ENCODE results near the gene UBXN6.

Gene UBXN6

DNA sequence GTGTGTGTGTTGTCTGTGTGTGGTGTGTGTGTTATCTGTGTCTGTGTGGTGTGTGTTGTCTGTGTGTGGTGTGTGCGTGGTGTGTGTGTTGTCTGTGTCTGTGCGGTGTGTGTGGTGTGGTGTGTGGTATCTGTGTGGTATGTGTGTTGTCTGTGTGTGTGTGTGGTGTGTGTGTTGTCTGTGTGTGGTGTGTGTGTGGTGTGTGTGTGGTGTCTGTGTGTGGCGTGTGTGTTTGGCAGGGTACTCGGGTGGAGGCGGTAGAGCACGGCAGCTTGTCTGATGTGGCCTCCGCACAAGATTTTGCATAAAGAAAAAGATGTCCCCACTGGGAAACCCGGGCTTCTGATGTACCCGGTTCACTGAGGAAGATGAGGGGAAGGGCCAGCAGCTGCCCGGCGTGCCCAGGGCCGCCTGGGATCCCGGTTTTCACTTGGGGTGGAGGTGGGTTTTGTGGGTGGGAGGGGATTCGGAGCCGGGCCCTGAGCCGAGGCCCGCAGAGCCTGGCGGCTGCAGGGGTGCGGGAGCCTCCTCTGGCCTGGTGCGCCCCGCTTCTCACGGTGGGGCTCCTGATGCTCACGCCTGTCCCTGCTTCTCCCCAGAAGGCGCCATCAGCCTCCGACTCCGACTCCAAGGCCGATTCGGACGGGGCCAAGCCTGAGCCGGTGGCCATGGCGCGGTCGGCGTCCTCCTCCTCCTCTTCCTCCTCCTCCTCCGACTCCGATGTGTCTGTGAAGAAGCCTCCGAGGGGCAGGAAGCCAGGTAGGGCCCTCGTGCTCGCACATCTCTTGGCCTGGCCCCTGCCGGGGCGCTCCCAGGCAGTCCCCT, 35.7 kb upstream of the UBXN6 start:
- DNase-seq: no peak

DNA sequence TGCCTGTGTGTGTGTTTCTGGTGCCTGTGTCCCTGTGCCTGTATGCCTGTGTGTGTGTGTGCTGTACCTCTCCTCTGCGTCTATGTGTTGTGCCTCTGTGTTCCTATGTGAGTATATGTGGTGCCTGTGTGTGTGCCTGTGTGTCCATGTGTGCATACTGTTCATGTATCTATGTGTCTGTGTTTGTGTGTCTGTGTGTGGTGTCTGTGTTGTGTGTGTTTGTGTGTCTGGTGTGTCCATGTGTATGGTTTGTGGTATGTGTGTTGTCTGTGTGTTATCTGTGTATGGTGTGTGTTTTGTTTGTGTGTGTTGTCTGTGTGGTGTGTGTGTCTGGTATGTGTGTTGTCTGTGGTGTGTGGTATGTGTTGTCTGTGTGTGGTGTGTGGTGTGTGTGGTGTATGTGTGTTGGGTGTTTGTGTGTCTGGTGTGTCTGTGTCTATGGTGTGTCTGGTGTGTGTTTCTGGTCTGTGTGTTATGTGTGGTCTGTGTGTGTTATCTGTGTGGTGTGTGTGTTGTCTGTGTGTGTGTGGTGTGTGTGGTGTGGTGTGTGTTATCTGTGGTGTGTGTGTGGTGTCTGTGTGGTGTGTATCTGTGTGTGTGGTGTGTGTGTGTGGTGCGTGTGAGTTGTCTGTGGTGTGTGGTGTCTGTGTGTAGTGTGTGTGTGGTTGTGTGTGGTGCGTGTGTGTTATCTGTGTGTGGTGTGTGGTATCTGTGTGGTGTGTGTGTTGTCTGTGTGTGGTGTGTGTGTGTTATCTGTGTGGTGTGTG, 34.9 kb upstream of the UBXN6 start:
- no peak for DNase-seq

DNA sequence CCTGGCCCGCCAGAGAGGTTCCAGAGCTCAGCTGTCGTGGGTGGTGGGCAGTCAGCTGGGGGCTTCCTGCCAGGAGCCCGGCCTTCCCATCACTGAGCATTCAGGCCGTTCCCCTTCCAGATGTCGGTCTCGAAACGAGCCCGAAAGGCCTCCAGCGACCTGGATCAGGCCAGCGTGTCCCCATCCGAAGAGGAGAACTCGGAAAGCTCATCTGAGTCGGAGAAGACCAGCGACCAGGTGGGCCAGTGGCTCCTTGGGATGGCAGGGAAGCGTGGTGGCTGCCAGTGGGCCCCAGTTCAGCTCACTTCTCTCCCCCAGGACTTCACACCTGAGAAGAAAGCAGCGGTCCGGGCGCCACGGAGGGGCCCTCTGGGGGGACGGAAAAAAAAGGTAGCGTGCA, 33.9 kb upstream of the UBXN6 start:
- DNase-seq: no peak

DNA sequence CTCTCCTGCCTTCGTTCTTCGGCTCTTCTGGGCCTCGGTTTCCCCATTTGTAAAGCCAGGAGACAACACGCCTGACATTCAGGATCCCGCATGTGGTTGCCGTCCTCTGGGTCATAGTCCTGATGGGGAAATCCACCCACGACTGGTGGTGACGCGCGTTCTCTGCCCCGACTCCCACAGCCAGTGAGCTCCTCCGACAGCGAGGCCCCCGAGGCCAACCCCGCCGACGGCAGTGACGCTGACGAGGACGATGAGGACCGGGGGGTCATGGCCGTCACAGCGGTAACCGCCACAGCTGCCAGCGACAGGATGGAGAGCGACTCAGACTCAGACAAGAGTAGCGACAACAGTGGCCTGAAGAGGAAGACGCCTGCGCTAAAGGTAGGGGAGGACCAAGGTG, 30.9 kb upstream of the UBXN6 start:
- no peak for DNase-seq

DNA sequence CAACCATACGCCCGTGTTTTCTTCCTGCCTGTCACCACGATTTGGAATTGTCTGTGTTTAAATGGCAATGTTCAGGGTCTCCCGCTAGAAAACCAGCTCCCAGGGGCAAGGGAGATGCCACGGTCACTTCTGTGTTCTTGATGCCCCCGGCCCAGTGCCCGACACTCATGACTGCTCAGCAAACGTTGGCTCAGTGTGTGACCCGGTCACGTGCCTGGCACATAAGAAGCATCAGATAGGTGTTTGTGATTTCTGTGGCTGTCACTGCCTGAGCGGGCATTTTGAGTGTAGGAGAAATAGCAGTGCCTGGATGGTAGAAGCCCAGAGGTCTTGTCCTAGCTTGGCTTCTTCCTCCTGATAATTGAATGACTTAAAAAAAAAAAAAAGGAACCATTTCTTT, 30.0 kb upstream of the UBXN6 start:
- no peak for DNase-seq

DNA sequence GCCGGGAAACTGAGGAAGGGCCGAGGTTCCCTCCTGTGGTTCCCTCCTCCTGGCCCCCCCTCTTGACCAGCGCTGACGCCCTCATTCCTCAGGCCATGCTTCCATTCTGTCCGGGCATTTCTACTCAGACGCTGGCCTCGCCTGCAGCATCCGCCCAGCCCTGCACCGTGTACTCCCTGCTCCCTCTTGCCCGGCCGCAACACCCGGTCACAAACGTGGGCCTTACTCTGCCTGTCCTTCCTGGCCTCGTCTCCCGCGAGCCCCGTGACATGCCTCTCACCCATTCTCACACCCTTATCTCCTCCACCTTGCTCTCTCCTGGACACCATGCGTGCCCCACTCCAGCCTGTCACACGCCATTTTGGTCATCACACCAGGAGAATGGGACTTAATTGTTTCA, 25.8 kb upstream of the UBXN6 start:
- DNase-seq: no peak

DNA sequence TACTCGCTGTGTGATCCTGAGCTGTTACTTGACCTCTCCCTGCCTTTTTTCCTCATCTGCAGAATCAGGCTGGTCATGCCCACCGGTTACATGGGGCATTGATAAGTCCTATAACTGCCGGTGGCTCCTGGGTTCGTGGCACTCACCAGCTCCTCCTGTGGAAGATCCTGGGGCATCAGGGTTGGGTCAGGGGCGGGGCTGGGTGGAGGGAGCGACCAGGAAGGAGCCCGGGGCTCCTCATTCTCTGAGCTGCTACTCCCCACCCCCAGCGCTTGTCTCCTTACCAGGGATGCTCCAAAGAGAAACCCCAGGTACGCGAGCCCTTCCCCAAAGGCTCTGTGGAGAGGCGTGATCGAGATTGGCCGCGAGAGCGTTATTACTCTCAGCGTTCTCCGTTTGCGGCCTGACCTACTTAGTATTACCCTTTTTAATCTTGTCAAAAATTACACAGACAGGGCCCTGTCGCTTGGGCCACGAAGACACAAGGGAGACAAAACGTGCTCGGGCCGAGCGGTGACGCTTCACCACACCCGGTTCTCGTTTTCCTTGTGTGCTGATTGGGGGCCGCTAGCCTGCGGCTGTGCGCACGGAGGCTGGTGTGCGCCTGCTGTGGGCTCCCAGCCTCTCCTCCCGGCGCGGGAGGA, 25.2 kb upstream of the UBXN6 start:
- DNase-seq: no peak

DNA sequence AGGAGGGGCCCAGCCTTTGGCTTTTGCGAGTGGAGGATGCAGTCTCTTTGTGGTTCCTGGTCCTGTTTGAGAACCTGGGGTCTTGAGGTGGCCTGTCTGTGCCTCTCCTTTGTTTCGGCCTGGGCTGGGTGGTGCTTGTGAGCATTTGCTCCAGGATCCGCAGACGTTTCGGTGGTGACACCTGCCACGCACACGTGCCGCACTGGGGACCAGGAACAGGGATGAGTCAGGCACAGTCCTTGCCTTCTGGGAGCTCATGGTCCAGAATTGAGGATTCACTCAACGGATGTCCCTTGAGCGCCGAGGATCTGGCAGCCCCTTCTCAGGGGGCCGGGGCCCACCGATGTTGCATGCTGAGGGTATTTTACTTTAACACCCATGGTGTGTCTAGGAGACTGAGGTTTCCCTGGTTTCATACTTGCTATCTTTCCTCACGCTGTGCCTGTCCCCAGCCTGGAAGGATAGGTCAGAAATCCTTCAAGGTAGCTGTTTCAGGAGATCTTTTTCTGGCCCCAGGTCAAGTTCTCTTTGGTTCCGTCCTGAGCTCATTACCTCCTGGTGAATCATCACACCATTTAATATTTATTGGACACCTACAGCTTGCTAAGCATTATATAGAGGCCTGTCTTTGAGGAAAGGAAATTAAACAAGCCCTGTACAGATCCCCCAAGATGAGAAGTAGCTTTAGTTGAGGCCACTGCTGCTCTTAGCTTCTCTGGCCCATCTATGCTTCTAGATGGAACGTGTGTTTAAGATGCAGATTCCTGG, 19.6 kb upstream of the UBXN6 start:
- no peak for DNase-seq

DNA sequence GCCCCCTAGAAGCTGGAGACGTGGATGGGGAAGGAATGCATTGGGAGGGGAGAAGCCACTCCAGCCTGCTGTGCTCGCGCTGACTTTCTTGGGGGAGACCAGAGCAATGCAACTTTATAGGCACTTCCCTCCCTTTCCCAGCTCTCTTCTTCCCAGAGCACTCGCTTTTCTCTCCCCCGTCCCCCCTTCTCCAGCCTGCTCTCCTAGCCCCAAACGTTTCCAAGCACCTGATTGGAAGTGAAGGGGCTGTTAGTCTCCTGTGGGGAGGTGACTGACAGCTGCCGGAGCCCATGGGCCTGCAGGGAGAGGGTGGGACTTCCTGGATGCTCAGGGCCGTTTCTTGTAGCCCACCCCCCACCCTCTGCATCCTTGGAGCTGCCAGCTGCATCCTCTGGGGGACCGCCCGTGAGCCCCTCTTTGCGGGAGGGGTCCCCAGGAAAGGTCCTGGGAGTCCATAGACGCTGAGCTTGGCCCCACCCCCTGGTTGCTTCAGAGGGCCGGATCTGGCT, 17.0 kb upstream of the UBXN6 start:
- DNase-seq: no peak

DNA sequence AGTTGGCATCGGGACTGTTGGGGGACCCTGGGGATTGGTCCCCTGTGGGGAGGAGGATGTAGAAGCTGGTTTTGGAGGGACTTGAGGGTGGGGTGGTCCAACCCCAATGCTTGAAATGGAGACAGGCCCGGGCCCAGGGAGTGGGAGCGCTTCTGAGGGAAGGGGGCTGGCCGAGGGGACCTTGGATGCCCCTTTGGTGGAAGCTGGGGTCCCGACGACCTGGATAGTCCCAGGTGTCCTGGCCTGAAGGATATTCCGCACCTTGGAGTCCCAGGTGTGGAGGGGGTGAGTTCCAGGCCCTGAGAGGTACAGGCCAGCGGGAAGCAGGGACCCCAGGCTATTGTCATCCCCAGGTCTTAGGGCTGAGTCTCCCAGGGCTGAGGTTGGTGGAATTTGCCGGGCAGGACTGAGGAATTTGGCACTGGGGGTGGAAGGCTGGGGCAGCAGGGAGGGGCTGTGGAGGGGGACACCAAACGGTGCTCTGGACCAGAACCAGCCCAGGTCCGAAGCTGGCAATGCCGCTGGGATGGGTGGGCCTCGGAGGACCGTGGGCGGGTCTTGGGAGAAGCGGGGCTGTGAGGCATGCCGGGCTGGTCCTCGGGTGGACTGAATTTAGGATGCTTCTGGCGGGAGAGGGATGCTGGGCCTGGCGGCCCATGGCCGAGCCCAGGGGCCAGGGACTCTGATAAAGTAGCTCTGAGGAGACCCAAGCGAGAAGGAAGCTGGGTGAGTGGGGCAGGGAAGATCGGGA, 16.3 kb upstream of the UBXN6 start:
- no peak for DNase-seq

DNA sequence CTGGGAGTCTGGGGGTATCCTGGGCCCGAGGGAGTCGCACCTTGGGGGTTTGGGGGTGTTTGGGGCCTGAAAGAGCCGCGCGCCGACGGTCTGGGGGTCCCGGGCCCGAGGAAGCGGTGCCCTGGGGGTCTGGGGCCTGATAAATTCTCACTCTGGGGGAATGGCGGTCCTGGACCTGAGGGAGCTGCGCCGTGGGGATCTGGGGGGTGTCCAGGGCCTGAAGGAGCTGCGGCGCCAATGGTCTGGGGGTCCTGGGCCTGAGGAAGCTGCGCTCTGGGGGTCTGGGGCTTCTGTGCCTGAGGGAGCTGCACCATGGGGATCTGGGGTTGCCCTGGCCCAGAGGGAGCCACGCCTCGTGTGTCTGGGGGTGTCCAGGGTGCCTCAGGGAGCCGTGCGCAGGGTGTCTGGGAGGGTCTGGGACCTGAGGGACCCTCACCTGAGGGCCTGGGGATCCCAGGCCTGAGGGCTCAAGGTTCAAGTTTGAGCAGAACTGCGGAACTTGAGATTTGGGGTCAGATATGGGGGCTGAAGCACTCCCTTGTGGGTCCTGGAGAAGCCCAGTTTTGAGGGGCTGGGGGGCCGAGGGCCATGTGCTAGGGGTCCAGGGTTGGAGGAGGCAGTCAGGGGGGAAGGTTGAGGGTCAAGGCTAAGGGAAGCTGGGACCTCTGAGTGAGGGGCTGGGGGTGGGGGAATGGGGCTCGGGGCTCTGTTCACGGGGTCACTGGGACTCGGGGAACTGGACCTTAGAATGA, 15.6 kb upstream of the UBXN6 start:
- DNase-seq: no peak

DNA sequence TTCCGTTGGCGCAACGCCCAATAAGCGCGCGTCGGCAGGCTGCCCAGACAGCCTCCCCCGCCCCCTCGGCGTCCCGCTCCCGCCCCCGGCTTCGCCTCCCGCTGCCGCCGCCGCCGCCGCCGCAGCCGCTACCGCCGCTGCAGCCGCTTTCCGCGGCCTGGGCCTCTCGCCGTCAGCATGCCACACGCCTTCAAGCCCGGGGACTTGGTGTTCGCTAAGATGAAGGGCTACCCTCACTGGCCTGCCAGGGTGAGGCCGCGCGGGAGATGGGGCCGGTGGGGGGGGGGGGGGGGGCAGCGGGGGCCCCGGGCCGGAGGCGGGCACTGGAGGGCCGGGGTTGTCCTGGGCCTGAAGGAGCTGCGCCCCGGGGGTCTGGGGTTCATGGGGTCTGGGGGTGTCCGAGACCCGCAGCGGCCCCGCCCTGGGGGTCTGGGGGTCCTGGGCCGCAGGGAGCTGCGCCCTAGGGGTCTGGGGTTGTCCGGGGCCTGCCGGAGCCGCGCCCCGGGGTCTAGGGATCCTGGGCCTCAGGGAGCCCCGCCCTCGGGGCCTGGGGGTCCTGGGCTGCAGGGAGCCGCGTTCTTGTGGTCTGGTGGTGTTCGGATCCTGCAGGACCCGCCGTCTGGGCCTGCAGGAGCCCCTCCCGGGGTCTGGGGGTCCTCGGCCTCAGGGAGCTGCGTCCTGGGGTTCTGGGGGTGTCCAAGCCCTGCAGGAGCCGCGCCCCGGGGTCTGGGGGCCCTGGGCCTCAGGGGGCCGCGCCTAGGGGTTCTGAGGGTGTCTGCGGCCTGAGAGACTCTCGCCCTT, 14.8 kb upstream of the UBXN6 start, which contains the start of gene HDGFL2:
TSS of gene HDGFL2 (plus strand) at position 124 of the 801 bp plus-strand sequence. CDS start at position 178, 54 bp downstream.
- no peak for DNase-seq

DNA sequence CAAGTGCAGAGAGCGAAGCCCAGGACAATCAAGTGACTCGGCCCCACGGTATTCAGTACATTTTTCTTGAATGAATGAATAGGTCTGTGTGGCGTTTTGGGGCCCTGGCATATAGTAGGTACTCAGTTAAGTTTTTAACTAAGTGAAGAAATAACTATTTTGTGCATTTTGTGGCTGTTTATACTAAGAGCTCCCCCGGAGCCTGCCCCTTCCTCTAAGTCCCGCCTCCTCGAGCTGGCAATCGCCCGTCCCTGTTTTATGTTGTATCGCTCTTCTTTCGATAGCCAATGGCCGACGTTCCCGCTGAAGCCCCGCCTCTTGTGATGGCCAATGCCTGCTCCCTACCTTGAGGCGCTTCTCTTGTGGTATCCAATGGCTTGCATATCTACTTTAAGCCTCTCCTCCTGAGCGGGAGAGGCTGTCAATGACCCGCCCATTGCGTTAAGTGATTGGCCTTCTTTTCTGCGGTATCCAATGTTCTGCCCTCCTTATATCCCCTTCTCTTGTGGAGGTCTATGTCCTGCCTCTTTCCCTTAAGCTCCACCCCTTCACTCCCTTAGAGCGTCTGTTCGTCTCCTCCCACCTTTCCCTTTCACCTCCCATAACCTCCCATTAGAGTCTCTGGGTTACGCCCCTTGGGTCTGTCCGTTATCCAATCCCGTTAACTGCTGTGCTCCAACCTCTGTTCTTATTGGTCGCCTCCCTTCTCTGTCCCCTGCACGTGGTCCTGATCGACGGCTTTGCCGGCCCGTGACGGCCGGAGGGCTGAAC, 14.0 kb upstream of the UBXN6 start:
- peak; percentile 100 for DNase-seq

DNA sequence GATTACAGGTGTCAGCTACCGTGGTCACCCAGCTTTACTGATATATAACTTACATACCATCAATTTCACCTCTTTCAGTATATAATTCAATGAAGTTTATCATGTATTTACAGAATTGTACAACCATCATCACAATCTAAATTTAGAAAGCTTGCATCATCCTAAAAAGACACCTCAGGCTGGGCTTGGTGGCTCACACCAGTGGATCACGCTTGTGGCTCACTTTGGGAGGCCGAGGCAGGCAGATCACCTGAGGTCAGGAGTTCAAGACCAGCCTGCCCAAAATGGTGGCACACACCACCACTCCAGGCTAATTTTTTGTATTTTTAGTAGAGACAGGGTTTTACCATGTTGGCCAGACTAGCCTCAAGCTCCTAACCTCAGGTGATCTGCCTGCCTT, 10.2 kb upstream of the UBXN6 start:
- no peak for DNase-seq

DNA sequence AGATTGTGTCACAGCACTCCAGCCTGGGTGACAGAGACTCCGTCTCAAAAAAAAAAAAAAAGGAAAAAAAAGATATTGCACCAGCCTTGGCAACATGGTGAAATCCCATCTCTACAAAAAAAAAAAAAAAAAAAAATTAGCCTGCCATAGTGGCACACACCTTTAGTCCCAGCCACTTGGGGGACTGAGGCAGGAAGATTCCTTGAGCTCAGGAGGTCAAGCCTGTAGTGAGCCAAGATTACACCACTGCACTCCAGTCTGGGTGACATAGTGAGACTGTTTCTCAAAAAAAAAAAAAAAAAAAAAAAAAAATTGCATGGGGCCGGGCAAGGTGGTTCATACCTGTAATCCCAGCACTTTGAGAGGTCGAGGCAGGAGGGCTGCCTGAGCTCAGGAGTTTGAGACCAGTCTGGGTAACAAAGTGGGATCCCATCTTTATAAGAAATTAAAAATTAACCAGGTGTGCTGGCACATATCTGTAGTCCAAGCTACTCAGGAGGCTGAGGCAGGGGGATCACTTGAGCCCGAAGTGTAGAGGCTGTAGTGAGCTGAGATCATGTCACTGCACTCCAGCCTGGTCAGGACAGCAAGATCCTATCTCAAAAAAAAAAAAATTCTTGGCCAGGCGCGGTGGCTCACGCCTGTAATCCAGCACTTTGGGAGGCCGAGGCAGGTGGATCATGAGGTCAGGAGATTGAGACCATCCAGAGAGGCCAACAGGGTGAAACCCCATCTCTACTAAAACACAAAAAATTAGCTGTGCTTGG, 7.4 kb upstream of the UBXN6 start:
- DNase-seq: no peak

DNA sequence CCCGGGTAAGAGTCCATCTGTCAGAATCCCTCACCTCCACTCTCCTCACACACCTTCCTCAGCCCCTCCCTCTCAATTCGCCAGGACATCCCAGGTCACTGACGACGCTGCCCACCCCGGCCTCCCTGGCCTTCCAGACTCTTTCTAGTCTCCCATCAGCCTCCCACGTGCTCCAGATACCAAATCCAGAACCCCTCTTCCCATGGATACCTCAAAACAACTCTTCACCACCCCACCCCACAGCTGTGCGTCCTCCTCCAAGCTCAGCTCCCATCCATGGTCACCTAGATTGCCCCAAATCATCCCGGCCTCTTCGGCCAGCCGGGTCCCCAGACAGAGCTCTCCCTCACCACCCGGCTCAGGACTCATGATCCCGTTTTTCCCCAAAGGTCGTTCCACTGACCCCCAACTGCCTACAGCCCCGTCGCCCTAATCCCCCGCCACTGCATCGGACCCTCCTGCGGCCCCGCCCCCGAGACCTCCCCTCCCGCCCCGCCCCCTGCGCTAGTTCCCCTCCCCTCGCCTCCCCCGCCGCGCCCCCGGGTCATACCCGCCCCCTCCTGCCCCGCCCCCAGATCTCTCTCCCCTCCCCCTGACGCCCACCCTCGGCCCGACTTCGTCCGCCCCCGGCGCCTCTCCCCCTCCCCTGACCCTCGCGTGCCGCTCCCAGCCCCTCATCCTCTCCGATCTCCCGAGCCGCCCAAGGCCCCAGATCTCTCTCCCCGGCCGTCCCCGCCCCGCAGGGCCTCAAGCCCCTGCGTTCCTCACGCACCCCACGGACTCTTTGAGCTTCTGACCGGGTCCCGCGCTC, 546 bp downstream of the UBXN6 start:
- DNase-seq: peak; percentile 42

DNA sequence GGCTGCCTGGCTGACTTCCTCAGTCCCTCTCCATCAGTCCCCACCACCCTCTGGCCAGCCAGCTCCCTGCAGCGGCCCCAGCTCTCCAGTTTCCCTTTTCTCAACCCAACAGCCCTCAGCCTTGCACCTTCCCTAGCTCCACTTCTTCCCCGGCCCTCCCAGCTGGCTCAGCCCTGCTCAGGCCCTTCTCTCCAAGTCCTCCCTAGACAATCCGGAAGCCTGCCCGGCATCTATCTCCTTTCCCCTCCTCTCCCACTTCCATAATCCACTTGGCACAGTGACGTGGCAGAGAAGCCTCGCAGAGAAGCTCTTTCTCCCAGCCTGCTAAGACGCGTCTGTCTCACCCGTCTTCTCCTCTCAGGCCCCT, 1.1 kb downstream of the UBXN6 start:
- DNase-seq: no peak
